ENCODE measurements around the gene PIK3C2G. TPM values are rescaled to one million over a fixed set of nuclear protein-coding genes. Genes with fewer than 3 reads are reported as not detected.

Gene PIK3C2G
- total and polyA plus RNA-seq, 8 donors = 0.29 to 191 (median 48.7) TPM

GRCh38 chr12:18402872-18403611, 141.7 kb downstream of the PIK3C2G start:
- Histone ChIP-seq H3K4me1 (peaks cover 0 to 15% (median 10%) of the 10 kb centered on the region in 4 donors), H3K36me3 (no peaks in the 10 kb centered on the region), H3K9me3 (peaks cover 0 to 3% (median 0%) of the 10 kb centered on the region in 4 donors), H3K27me3 (no peaks in the 10 kb centered on the region), H3K27ac (peak overlapping the region in 2 of 5 donors; percentile 37 to 40), H3K4me3 (no peak overlapping the region)
- peak in 1 of 2 donors; percentile 25 for DNase-seq
- intact Hi-C loops (cut with DNase I; ENCODE audit: low total_unique reads) = no loop called here
- TF ChIP-seq, protein P1, sequence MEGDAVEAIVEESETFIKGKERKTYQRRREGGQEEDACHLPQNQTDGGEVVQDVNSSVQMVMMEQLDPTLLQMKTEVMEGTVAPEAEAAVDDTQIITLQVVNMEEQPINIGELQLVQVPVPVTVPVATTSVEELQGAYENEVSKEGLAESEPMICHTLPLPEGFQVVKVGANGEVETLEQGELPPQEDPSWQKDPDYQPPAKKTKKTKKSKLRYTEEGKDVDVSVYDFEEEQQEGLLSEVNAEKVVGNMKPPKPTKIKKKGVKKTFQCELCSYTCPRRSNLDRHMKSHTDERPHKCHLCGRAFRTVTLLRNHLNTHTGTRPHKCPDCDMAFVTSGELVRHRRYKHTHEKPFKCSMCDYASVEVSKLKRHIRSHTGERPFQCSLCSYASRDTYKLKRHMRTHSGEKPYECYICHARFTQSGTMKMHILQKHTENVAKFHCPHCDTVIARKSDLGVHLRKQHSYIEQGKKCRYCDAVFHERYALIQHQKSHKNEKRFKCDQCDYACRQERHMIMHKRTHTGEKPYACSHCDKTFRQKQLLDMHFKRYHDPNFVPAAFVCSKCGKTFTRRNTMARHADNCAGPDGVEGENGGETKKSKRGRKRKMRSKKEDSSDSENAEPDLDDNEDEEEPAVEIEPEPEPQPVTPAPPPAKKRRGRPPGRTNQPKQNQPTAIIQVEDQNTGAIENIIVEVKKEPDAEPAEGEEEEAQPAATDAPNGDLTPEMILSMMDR (IDR thresholded peaks at IDR 0.05) = no peak
- TF ChIP-seq POLR2AphosphoS5 (IDR thresholded peaks at IDR 0.05) (no peak), POLR2A (IDR thresholded peaks at IDR 0.05) (no peak), EP300 (IDR thresholded peaks at IDR 0.05) (no peak)
- WGBS, 5 donors = 26 to 38% (median 36%) methylated on average over 3 of the region's 3 CpGs

DNA sequence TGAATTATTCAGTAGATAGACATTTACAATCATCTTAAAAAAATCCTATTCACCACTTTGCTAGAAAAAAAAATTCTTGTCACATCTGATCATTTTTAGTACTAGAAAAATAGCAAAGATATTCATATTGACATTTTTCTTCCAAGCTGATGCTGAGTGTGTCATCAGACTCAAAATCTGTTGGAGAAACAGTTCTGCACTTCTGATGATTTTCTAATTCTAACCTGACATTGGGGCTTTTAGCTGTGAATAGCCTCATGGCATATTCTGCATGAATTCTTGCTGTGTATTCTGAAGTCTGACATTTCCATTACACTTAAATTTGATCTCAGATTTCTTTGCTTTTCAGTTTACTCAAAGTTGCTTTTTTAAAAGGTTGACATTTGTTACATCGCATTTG, 150.1 kb downstream of the PIK3C2G start:
- Histone ChIP-seq H3K27me3 (no peaks in the 10 kb centered on the region), H3K27ac (no peak overlapping the region), H3K4me1 (no peaks in the 10 kb centered on the region), H3K36me3 (no peaks in the 10 kb centered on the region), H3K9me3 (peaks cover 0 to 3% (median 0%) of the 10 kb centered on the region in 4 donors), H3K4me3 (no peak overlapping the region)
- TF ChIP-seq, protein P1 (IDR thresholded peaks at IDR 0.05) = no peak
- TF ChIP-seq EP300 (IDR thresholded peaks at IDR 0.05) (no peak), POLR2A (IDR thresholded peaks at IDR 0.05) (no peak), POLR2AphosphoS5 (IDR thresholded peaks at IDR 0.05) (no peak)
- DNase-seq = no peak
- intact Hi-C loops (cut with DNase I; ENCODE audit: low total_unique reads) = no loop called here
- WGBS, 5 donors = 72 to 90% (median 78%) methylated on average over 1 of the region's 1 CpG

DNA sequence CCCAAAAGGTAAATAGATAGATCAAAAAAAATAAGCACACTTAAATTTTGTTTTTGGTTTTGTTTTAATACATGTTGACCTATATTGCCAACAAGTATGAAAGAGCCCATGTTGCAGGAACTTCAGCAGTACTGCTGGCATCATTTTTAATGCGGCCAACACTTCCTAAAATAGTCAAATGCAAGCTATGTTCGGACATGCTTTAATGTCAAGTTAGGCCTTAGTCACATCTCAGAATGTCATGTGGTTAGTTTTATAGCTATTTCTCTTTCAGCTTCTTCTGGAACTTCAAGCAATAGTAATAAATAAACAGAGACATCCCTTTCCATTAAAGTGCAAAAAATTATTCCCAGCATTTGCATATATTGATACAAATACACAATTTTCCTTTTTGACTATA, 153.4 kb downstream of the PIK3C2G start:
- Histone ChIP-seq H3K4me1 (no peaks in the 10 kb centered on the region), H3K36me3 (no peaks in the 10 kb centered on the region), H3K27ac (no peak overlapping the region), H3K27me3 (no peaks in the 10 kb centered on the region), H3K9me3 (no peaks in the 10 kb centered on the region), H3K4me3 (no peak overlapping the region)
- 86 to 96% (median 93%) methylated on average over 2 of the region's 2 CpGs for WGBS, 5 donors
- intact Hi-C loops (cut with DNase I; ENCODE audit: low total_unique reads) = no loop called here
- no peak for DNase-seq
- TF ChIP-seq EP300 (IDR thresholded peaks at IDR 0.05) (no peak), POLR2AphosphoS5 (IDR thresholded peaks at IDR 0.05) (no peak), POLR2A (IDR thresholded peaks at IDR 0.05) (no peak)
- TF ChIP-seq, protein P1 (IDR thresholded peaks at IDR 0.05) = no peak

DNA sequence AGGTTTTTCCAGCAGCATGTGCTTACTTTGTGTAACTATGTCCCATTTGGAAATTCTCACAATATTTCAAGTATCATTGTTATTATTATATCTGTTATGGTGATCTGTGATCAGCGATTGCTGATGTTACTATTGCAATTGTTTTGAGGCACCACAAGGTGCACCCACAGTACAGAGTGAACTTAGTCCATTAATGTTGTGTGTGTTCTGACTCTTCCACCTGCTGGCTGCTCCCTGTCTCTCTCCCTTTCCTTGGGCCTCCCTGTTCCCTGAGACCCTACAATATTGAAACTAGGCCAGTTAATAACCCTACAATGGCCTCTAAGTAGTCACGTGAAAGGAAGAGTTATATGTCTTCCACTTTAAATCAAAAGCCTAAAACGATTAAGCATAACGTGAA, 153.9 kb downstream of the PIK3C2G start:
- no peaks in the 10 kb centered on the region for H3K4me1 ChIP-seq
- intact Hi-C loops (cut with DNase I; ENCODE audit: low total_unique reads) = no loop called here

More for the DNA sequence above, 153.9 kb downstream of the PIK3C2G start:
- H3K9me3 ChIP-seq = no peaks in the 10 kb centered on the region
- 47 to 70% (median 55%) methylated on average over 4 of the region's 4 CpGs for WGBS, 5 donors
- no peak overlapping the region for H3K4me3 ChIP-seq
- no peaks in the 10 kb centered on the region for H3K36me3 ChIP-seq
- H3K27me3 ChIP-seq = no peaks in the 10 kb centered on the region
- no peak for TF ChIP-seq POLR2AphosphoS5 (IDR thresholded peaks at IDR 0.05)
- TF ChIP-seq, protein P1 (IDR thresholded peaks at IDR 0.05) = no peak
- DNase-seq = no peak
- H3K27ac ChIP-seq = no peak overlapping the region

All from stomach (tissue), 9 donors.